ENCODE results near the gene RHOJ. TPM values are rescaled to one million over a fixed set of nuclear protein-coding genes. Genes with fewer than 3 reads are reported as not detected.

The RHOJ gene
- total and polyA plus RNA-seq, 4 donors: 1.0 to 1.7 (median 1.2) TPM

DNA sequence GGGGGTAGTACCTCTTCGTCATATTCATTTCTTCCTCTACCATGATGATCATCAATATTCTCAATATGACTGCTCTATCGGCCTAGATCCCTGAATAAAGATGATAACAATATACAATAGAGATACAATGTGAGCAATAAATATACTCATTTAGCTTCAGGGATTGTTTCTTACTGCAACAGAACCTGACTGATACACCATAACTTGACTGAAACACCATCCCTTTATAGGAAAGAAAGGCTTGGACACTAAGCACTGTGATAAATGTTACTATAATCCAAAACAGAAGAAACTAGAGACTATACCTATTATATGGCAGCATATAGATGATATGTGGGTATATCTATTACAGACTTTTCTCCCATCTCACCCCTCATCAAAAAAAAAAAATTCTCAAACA is 1.2 kb upstream of the RHOJ start:
- H3K4me1 ChIP-seq (ENCODE audit: control insufficient read depth in 4 of 4, insufficient read depth in 4 of 4, low read length in 3 of 4): no peaks in the 10 kb centered on the region
- H3K9ac ChIP-seq (ENCODE audit: low read depth in 1 of 2, low read length in 2 of 2): no peak overlapping the region
- no peaks in the 10 kb centered on the region for H3K36me3 ChIP-seq (ENCODE audit: control insufficient read depth in 4 of 4, insufficient read depth in 3 of 4, low read depth in 1 of 4, low read length in 3 of 4)
- no peak for TF ChIP-seq RXRA (IDR thresholded peaks at IDR 0.05)
- TF ChIP-seq, protein P1, sequence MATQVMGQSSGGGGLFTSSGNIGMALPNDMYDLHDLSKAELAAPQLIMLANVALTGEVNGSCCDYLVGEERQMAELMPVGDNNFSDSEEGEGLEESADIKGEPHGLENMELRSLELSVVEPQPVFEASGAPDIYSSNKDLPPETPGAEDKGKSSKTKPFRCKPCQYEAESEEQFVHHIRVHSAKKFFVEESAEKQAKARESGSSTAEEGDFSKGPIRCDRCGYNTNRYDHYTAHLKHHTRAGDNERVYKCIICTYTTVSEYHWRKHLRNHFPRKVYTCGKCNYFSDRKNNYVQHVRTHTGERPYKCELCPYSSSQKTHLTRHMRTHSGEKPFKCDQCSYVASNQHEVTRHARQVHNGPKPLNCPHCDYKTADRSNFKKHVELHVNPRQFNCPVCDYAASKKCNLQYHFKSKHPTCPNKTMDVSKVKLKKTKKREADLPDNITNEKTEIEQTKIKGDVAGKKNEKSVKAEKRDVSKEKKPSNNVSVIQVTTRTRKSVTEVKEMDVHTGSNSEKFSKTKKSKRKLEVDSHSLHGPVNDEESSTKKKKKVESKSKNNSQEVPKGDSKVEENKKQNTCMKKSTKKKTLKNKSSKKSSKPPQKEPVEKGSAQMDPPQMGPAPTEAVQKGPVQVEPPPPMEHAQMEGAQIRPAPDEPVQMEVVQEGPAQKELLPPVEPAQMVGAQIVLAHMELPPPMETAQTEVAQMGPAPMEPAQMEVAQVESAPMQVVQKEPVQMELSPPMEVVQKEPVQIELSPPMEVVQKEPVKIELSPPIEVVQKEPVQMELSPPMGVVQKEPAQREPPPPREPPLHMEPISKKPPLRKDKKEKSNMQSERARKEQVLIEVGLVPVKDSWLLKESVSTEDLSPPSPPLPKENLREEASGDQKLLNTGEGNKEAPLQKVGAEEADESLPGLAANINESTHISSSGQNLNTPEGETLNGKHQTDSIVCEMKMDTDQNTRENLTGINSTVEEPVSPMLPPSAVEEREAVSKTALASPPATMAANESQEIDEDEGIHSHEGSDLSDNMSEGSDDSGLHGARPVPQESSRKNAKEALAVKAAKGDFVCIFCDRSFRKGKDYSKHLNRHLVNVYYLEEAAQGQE (IDR thresholded peaks at IDR 0.05): no peak
- no peak for TF ChIP-seq HNF4G (IDR thresholded peaks at IDR 0.05)
- no peak for TF ChIP-seq JUND (IDR thresholded peaks at IDR 0.05)
- TF ChIP-seq FOXA2 (IDR thresholded peaks at IDR 0.05): no peak
- TF ChIP-seq, protein P2, sequence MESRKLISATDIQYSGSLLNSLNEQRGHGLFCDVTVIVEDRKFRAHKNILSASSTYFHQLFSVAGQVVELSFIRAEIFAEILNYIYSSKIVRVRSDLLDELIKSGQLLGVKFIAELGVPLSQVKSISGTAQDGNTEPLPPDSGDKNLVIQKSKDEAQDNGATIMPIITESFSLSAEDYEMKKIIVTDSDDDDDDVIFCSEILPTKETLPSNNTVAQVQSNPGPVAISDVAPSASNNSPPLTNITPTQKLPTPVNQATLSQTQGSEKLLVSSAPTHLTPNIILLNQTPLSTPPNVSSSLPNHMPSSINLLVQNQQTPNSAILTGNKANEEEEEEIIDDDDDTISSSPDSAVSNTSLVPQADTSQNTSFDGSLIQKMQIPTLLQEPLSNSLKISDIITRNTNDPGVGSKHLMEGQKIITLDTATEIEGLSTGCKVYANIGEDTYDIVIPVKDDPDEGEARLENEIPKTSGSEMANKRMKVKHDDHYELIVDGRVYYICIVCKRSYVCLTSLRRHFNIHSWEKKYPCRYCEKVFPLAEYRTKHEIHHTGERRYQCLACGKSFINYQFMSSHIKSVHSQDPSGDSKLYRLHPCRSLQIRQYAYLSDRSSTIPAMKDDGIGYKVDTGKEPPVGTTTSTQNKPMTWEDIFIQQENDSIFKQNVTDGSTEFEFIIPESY (IDR thresholded peaks at IDR 0.05): no peak
- TF ChIP-seq, protein P3, sequence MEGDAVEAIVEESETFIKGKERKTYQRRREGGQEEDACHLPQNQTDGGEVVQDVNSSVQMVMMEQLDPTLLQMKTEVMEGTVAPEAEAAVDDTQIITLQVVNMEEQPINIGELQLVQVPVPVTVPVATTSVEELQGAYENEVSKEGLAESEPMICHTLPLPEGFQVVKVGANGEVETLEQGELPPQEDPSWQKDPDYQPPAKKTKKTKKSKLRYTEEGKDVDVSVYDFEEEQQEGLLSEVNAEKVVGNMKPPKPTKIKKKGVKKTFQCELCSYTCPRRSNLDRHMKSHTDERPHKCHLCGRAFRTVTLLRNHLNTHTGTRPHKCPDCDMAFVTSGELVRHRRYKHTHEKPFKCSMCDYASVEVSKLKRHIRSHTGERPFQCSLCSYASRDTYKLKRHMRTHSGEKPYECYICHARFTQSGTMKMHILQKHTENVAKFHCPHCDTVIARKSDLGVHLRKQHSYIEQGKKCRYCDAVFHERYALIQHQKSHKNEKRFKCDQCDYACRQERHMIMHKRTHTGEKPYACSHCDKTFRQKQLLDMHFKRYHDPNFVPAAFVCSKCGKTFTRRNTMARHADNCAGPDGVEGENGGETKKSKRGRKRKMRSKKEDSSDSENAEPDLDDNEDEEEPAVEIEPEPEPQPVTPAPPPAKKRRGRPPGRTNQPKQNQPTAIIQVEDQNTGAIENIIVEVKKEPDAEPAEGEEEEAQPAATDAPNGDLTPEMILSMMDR (IDR thresholded peaks at IDR 0.05; ENCODE audit: low read depth, low read length, missing input control): no peak
- no peak for TF ChIP-seq RAD21 (IDR thresholded peaks at IDR 0.05)
- no peak for TF ChIP-seq YY1 (IDR thresholded peaks at IDR 0.05)
- TF ChIP-seq HNF4A (conservative IDR thresholded peaks at IDR 0.05): no peak
- TF ChIP-seq GABPA (IDR thresholded peaks at IDR 0.05 in 1 of 2, conservative IDR thresholded peaks at IDR 0.05 in 1 of 2): no peak
- TF ChIP-seq EGR1 (IDR thresholded peaks at IDR 0.05; ENCODE audit: low read depth in 2 of 2): no peak
- TF ChIP-seq, protein P4, sequence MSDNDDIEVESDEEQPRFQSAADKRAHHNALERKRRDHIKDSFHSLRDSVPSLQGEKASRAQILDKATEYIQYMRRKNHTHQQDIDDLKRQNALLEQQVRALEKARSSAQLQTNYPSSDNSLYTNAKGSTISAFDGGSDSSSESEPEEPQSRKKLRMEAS (IDR thresholded peaks at IDR 0.05): no peak
- TF ChIP-seq, protein P5, sequence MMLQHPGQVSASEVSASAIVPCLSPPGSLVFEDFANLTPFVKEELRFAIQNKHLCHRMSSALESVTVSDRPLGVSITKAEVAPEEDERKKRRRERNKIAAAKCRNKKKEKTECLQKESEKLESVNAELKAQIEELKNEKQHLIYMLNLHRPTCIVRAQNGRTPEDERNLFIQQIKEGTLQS (IDR thresholded peaks at IDR 0.05): no peak
- DNase-seq (ENCODE audit: low spot score): no peak
- no peaks in the 10 kb centered on the region for H3K27me3 ChIP-seq (ENCODE audit: control insufficient read depth in 4 of 4, insufficient read depth in 4 of 4, low read length in 3 of 4)
- H3K9me3 ChIP-seq (ENCODE audit: control insufficient read depth in 4 of 4, low read length in 3 of 4): no peaks in the 10 kb centered on the region
- H3K27ac ChIP-seq (ENCODE audit: low read depth in 1 of 2, low read length in 2 of 2): no peak overlapping the region
- H3K4me3 ChIP-seq (ENCODE audit: low read depth in 1 of 3, low read length in 3 of 3): no peak overlapping the region
- 84% methylated on average over 2 of the region's 2 CpGs for WGBS

Measured in liver (tissue), 9 donors.